GM08714 (cell line): Measurements from ENCODE around the gene C16orf74.

Experiments used
- H3K4me3 ChIP-seq: fragments of 200-500 bp; sonication (Bioruptor generic); 2 replicates; pipeline ENCODE4 v1.5.1; 2014; ENCODE audit warnings: mild to moderate bottlenecking, low read length, inconsistent platforms
- ZNF274 ChIP-seq: IDR thresholded peaks from 2 replicates; pipeline ENCODE4 v1.6.1; 2012; ENCODE audit warnings: mild to moderate bottlenecking, low read depth, low read length

The C16orf74 gene

GRCh38 chr16:85750827-85751697, at the start of gene C16orf74:
Gene C16orf74 (minus strand): TSS chr16:85751096. CDS start chr16:85735217, 15,879 bp downstream.
- no peak for TF ChIP-seq ZNF274
- H3K4me3 ChIP-seq: peak within 1 kb of the TSS; percentile 56; the same call in 1 of the 2 replicates

- TF ChIP-seq ZNF274: no peak
These were observed 49.4 kb upstream of the C16orf74 start for GRCh38 chr16:85800321-85800669.

GRCh38 chr16:85799497-85800320, 48.8 kb upstream of the C16orf74 start, which contains the start of the genes COX4I1 and EMC8:
Gene COX4I1 (plus strand): TSS chr16:85799695. CDS start chr16:85801206, 1,511 bp downstream.
Gene EMC8 (minus strand): TSS chr16:85799544. CDS start chr16:85799295, 249 bp downstream.
- TF ChIP-seq ZNF274: no peak
- H3K4me3 ChIP-seq: peak within 1 kb of the TSS; percentile 92

More at GRCh38 chr16:85800321-85800669, 49.4 kb upstream of the C16orf74 start:
- peak overlapping the region; percentile 92 for H3K4me3 ChIP-seq

GRCh38 chr16:85798901-85799496, 48.1 kb upstream of the C16orf74 start:
- H3K4me3 ChIP-seq: peak overlapping the region; percentile 92
- no peak for TF ChIP-seq ZNF274

- H3K4me3 ChIP-seq: peak overlapping the region; percentile 92
- no peak for TF ChIP-seq ZNF274
These were observed 47.4 kb upstream of the C16orf74 start for GRCh38 chr16:85798283-85798776.

GRCh38 chr16:85796599-85796998, 45.7 kb upstream of the C16orf74 start:
- no peak for TF ChIP-seq ZNF274
- no peak overlapping the region for H3K4me3 ChIP-seq

- TF ChIP-seq ZNF274: no peak
- H3K4me3 ChIP-seq: no peak overlapping the region
These were observed 45.3 kb upstream of the C16orf74 start for GRCh38 chr16:85796152-85796551.

- no peak for TF ChIP-seq ZNF274
- no peak overlapping the region for H3K4me3 ChIP-seq
These were observed 43.8 kb upstream of the C16orf74 start for GRCh38 chr16:85794696-85795095.

- H3K4me3 ChIP-seq: no peak overlapping the region
- TF ChIP-seq ZNF274: no peak
These were observed 42.9 kb upstream of the C16orf74 start for GRCh38 chr16:85793662-85794298.

GRCh38 chr16:85789773-85790172, 38.9 kb upstream of the C16orf74 start:
- no peak overlapping the region for H3K4me3 ChIP-seq

GRCh38 chr16:85788819-85789218, 37.9 kb upstream of the C16orf74 start:
- no peak overlapping the region for H3K4me3 ChIP-seq
- no peak for TF ChIP-seq ZNF274

More at GRCh38 chr16:85789773-85790172, 38.9 kb upstream of the C16orf74 start:
- TF ChIP-seq ZNF274: no peak

- no peak for TF ChIP-seq ZNF274
- H3K4me3 ChIP-seq: no peak overlapping the region
These were observed 35.0 kb upstream of the C16orf74 start for GRCh38 chr16:85785927-85786326.

GRCh38 chr16:85784813-85785212, 33.9 kb upstream of the C16orf74 start:
- TF ChIP-seq ZNF274: no peak
- H3K4me3 ChIP-seq: no peak overlapping the region
